Glomerular visceral epithelial cell (primary cell): ENCODE measurements around the gene KLHDC4.
"Not testable (repeated sequence)": the region's sequence is repeated elsewhere in the genome, so short reads cannot be mapped to it uniquely, and the experiment has no call there.

Source experiments
- DNase-seq: peaks from one replicate; pipeline ENCODE4 v3.0.0-alpha.2; 2016; ENCODE audit errors: extremely low spot score

The KLHDC4 gene

DNA sequence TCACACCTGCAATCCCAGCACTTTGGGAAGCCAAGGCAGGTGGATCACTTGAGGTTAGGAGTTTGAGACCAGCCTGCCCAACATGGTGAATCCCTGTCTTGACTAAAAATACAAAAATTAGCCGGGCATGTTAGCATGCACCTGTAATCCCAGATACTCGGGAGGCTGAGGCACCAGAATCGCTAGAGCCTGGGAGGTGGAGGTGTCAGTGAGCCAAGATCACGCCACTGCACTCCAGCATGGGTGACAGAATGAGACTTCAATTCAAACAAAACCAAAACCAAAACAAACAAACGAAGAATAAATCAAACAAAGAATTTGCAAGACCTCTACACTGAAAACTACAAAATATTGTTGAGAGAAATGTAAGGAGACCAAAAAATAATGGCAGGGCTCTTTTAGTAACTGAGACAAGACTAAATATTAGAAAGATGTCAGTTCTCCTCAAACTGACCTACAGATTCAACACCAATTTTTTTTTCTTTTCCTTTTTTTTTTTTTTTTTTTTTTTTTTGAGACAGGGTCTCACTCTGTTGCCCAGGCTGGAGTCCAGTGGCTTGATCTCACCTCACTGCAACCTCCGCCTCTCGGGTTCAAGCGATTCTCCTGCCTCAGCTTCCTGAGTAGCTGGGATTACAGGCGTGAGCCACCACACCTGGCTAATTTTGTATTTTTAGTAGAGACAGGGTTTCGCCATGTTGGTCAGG lies 23.1 kb upstream of the KLHDC4 start:
- not testable (repeated sequence) for DNase-seq

DNA sequence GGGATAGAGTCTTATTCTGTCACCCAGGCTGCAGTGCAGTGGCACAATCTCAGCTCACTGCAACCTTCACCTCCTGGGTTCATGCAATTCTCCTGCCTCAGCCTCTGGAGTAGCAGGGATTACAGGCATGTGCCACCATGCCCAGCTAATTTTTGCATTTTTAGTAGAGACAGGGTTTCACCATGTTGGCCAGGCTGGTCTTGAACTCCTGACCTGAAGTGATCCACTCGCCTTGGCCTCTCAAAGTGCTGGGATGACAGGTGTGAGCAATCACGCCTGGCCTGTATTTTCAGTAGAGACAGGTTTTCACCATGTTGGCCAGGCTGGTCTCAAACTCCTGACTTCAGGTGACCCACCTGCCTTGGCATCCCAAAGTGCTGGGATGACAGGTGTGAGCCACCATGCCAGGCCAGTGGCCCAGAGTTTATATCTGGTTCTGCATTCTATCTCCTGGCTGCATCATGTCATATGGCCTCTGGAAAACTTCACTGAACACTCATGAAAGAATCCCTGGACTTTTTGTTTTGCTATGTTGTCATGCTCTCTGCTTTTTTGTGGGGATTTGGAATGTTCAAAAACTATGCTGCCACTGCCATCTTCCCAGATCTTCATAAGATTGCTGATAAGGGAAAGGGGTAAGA lies 21.8 kb upstream of the KLHDC4 start:
- DNase-seq, result not testable (repeated sequence)

DNA sequence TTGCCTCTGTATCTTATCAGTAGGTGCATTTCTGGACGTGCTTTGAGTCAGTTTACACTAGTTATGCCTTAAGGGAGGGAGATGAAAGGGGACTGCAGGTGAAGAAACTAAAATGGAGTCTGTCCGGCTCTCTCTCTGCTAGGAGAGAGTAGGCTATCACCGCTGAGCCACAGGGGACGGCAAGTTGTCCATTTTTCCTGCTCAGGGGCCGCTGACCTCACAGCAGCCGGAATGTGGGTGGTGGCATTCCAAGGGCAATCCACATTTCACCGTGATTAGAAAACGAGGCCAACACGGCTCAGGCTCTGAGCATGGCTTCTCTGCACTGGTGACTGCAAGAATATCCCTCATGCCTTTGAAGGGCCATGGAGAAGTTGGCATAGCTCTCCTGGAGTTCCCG lies 19.0 kb upstream of the KLHDC4 start:
- peak; percentile 38 for DNase-seq

DNA sequence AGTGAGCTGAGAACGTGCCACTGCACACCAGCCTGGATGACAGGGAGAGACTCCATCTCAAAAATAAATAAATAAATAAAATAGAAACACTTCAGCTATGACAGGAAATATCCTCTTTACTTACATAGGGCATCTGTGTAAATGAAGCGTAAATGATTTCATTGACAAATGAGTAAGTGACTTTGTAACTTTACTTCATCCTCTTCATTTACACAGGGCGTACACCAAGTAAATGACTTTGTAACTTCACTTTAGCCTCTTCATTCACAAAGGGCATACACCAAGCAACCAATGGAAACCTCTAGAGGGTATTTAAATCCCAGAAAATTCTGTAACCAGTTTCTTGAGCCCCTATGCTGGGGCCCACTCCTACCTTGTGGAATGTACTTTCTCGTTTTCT lies 16.2 kb upstream of the KLHDC4 start:
- DNase-seq, result no peak

DNA sequence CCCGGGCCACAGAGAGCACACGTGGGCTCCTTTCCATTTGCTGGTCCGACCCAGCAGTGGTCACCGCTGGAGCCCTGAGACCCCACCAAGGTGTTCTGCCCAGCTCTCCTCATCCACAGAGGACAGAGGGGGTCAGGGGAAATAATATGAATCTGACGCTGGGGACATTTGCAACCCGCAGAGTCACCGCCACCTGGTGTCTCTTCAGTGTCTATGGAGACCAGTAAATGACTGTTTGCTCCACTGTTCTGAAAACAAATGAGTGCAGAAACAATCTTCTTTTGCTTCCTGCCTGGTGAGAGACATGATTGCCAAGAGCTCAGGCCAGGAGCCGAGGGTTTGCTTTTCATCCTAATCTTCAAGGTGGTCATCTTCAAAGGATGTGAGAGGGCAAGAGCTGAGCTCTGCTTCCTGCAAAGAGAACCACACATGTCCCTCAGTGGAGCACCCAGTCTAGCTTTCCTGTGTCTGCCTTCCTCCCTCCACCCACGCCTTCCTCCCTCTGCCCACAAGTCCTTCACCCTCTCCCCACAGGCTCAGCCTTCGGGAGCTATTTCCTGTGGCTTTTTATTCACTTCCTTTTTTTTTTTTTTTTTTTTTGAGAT lies 14.7 kb upstream of the KLHDC4 start:
- DNase-seq, result no peak

DNA sequence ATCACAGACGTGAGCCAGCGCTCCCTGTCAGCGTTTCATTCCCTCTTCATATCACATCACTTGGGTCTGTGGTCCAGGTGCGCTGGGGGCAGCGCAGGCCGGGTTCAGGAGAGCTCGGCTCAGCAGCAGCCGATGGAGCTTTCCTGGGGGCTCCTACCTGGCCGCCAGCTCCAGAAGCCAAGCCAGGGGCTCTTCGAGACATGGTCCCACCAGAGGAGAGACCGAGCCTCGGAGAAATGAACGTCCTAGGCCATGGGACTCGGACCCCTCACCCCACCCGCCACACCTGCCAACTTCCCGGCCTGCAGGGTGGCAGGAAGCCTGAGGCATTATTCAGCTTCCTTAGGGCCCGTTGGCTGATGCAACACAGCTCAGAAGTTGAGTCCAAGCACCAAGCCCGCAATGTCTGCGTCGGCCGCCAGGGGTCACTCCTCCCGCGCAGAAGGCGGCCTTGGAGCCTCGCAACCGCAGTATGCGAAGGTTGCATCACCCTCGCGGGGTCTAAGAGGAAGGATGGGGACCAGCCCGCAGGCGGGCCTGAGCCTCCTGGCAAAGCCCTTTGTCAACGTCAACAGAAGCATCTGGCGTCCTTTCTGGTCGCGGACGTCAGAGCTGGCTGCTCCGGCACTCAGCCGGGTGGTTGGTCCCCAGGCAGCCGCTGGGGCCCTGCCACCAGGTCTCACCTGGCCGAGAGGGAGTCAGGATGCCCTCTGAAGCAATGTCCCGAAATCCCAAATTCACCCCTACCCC lies 13.2 kb upstream of the KLHDC4 start:
- peak; percentile 86 for DNase-seq

DNA sequence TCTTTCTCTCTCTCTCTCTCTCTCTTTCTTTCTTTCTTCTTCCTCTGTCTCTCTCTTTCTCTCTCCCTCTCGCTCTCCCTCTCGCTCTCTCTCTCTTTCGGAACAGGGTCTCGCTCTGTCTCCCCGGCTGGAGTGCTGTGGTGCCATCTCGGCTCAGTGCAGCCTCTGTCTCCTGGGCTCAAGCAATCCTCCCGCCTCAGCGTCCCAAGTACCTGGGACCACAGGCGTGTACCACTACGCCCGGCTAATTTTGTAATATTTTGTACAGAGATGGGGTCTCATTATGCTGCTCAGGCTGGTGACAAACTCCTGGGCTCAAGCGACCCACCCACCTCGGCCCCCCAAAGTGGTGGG lies 12.7 kb upstream of the KLHDC4 start:
- no peak for DNase-seq

DNA sequence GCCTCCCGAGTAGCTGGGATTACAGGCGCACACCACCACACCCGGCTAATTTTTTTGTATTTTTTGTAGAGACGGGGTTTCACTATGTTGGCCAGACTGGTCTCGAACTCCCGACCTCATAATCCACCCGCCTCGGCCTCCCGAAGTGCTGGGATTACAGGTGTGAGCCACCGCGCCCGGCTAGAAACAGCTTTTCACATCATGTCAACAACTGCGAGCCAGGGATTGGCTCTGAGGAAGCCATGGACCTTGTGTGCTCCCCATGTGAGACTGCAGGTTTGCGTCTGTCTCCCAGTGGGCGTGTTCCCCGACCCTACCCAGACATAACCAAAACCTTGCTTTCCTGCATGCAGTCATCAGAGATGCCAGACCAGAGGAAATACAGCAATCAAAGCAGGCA lies 8.1 kb upstream of the KLHDC4 start:
- DNase-seq, result not testable (repeated sequence)

DNA sequence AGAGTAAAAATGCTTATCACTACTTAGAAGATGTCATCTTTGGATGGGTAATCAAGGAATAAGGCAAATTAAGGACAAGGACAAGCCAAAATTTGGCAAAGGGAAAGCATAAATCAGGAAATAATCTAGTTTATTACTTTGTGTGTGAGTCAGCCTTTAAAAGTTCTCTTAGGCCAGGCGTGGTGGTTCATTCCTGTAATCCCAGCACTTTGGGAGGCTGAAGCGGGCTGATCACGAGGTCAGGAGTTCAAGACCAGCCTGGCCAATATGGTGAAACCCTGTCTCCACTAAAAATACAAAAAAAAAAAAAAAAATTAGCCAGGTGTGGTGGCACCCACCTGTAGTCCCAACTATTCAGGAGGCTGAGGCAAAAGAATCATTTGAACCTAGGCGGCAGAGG lies 1.7 kb upstream of the KLHDC4 start:
- DNase-seq, result not testable (repeated sequence)

DNA sequence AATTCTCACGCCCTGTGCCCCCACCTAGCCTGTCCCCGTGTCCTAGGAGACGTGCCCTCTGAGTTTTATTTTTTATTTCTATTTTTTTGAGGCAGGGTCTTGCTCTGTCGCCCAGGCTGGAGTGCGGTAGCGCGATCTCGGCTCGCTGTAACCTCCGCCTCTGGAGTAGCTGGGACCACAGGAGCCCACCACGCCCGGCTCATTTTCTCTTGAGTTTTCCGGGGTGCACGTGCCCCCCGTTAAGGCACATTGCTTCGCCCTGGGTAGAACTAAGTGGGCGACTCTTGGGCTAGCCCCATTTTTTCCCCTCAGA lies 655 bp upstream of the KLHDC4 start:
- no peak for DNase-seq

DNA sequence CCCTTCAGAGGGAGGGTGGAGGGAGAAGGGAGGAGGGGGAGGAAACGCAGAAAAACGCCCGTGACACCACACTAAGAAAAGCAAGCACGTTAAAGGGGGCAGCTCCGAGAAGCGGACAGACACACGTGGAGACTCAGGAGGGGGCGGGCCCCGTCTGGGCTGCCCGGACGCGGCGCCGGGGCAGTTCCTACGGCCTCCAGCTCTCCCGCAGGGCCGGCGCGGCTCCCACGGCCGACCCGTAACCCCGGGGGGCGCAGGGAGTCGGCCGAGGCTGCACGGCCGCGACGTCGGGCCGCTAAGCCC lies 362 bp downstream of the KLHDC4 start:
- DNase-seq, result no peak

DNA sequence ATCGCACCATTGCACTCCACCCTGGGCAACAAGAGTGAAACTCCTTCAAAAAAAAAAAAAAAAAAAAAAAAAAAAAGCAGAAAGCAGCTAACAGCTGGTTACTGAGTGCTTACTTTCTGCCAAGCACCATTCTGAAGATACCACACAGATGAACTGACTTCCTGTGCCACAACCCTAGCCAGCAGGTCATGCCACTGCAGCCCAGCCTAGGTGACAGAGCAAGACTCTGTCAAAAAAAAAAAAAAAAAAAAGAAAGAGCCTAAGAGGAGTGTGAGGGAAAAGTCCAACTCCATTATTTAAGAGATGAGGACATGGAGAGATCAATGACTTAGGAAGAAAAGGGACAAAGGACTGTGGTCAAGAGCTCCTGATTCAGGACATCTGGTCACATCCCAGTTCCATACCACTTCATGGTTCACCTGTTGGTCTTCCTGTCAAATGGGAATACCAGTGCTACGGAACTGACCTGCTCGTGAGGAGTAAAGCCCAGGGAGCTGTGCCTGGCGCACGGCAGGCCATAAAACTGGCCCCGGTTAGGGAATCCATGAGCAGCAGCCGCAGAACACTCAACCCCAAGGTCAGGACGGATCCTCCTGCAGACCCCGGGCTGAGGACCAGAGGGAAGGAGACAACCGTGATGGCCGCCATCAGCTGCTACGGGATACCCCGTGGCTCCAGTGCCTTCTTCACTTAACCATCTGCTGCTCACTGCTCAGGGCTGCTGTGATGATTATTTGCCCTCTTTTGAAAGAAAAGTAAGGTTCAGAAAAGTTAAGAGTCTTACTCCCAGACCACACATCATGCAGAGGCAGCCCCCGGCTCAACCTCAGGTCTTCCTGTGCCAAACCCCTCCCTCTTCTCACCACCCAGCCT lies 950 bp downstream of the KLHDC4 start:
- no peak for DNase-seq

DNA sequence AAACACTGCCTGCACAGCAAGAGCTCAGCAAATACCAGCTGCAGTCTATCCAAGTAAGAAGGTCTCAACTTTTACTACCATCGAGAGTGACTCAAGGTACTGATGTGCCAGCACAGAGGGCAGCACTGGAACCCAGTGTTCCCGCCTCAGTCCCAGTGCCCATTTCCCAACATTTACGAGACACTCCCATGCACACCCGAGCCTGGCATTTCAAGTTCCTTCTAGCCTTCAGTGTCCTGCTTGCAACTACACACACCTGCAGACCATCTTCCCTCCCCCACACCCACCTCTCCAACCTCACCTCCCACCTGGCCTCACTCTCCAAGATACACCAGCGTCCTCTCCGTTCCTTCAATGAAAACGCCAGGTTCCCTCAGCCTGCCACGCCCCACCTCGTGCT lies 3.2 kb downstream of the KLHDC4 start:
- no peak for DNase-seq

DNA sequence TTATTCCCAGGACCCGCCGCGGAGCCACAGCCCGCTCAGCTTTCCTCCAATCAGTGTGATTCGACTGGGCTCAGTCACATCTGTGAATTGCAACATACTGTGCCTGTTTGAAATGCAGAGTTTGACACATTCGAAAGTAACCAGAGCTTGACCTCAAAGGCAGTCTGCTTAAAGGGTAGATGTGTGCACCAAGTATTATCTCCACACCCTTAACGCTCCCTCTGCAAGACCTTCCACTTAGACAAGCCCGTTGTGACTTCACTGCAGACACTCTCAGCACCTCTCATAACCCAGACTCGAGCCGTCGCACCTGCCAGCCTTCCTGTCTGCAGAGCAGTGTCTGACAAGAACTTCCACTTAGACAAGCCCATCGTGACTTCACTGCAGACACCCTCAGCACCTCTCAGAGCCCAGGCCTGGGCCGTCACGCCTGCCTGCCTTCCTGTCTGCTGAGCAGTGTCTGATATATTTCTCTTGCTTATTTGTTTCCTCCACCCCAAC lies 3.7 kb downstream of the KLHDC4 start:
- DNase-seq, result no peak

DNA sequence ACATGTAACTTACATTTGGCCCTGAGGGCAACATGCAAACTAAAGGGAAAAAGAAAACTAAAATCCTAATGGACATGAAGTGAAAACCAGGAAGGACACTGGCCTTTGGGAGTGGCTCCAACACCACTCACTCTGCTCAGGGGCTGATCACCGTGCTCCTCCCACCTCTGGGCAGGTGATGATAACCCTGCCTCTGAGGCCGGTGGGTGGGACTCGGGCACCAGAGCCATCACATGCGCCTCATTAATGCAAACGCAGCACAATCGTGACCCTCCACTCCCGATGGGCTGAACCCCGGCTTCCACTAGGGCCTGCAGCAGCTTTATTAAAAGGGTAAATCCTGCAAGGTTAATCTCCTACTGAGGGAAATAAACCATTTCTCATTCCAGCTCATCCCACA lies 4.7 kb downstream of the KLHDC4 start:
- no peak for DNase-seq

DNA sequence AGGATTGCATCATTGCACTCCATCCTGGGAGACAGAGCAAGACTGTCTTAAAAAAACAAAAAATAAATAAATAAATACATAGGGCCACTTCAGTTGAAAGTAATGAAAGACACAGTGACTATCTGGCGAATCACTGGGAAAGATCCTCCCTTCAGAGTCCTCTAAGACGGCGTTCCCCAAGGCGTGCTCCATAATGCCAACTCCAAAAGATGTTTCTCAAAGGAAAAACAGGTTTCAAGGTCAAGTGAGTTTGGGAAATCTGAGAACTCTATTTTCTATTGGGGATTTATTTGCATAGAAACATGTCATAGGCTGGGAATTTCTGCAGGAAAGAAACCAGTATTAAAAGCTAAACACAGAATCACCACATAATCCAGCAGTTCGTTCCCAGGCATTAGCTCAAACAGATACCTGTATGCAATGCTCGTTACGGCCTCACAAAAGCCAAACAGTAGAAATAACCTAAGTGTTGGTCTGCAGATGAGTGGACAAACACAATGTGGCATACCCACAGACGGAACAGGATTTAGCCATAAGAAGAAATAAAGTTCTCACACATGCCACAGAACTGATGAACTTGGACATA lies 7.9 kb downstream of the KLHDC4 start:
- DNase-seq, result peak; percentile 11

DNA sequence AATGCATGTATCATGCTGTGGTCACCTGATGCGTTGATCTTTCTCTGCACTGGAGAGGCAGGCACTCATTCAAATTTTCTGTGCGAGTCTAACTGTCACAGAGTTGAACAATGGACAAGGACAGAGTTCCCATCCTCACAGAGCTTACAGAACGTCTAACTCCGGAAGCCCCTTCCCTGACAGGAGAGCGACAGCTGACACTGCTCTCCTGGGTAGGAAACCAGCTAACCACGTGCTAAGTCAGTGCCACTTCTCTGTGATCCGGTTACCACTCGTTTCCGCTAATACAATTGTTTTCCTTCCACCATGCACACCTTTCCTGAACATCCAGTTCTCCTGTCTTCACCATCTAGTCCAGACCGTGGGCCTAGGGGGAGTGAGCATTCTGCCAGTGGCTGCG lies 11.3 kb downstream of the KLHDC4 start:
- no peak for DNase-seq

DNA sequence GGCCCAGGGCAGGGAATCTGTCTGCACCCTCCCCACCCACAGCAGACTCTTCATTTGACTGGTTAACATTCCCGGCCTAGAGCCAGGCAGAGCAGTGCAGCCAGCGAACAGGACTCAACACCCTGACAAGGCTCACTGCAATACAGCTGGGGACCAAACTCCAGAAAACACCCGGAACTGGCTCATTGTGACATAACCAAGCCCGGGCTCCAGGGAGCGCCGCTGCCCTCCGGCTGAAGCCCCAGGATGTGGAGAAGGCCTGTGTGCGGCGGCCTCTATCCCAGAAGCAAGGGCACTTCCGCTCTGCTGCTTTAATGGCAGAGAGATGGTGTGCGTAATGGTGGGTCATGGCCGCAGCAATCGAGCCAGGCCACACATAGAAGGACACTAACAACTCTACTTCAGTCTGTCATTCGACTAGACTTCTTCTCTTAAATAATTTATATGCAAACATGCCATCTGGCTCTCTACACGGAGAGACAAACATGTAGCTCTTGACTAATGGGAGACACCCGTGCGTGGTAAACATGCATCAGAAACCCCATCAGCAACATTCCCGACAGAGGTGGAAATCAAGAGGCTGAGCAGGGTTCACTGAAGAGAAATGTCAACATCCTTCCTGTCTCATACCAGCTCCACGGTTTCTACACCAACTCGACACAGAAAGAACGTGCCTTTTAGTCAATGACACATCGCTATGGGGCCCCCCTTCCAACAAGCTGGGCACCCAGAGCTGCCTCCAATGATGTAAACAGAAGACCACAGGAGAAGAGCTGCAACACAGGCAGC lies 18.0 kb downstream of the KLHDC4 start:
- no peak for DNase-seq

DNA sequence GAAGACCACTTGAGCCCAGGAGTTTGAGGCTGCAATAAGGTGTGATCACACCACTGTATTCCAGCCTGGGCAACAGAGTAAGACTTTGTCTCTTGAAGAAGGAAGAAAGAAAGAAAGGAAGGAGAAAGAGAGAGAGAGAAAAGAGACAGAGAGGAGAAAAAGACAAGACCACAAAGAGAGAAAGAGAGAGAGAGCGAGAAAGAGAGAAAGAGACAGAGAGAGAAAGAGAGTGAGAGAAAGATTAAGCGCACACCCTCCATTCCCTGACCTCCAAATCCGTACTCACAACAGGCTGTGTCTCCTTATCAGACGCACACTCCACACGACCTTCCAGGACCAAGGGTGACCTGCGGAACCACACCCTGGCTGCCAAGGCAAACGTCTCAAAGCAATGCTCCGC lies 19.6 kb downstream of the KLHDC4 start:
- no peak for DNase-seq

DNA sequence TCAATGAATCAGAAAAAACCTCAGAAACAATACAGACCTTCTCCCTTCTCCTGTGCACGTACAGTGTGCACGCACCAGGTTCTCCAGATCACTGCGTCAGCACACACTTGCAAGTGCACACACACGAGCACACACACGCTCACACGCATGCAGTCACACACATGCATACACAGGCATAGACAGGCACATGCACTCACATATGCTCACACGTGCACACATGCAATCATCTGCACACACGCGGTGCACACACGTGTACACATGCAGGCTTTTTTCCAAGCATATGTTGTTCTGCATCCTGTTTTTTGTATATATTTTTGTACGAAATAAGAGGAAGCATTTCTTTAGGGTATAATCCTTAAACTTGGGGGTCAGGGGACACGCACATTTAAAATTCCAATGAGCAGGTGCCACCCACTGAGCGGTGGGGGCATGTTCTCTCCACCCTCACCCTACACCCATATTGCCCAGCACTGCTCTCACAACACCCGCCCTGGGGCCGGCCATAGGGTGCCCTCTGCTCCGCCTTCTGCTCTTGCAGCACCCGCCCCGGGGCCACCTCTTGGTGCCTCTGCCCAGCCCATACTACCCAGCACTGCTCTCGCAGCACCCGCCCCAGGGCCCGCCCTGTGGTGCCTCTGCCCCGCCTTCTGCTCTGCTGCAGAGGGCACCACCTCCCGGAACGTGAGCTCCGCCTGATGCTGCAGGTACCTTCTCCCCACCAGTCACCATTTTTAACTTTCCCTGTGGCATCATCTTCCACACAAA lies 20.9 kb downstream of the KLHDC4 start:
- no peak for DNase-seq
